HepG2 (cell line): ENCODE measurements around the gene DHRS13. TPM values are rescaled to one million over a fixed set of nuclear protein-coding genes. Genes with fewer than 3 reads are reported as not detected.

Experiments used
- CERS6 ChIP-seq: sonication (generic); formaldehyde crosslinking; IDR thresholded peaks from 2 replicates; pipeline ENCODE4 v1.5.0; 2020; ENCODE audit warnings: missing genetic modification reagents
- FOXO1 ChIP-seq: sonication (generic); formaldehyde crosslinking; IDR thresholded peaks from 2 replicates; pipeline ENCODE4 v1.4.0; 2020; ENCODE audit warnings: missing genetic modification reagents
- HDAC2 ChIP-seq: sonication (generic); formaldehyde crosslinking; IDR thresholded peaks from 2 replicates; pipeline ENCODE4 v1.4.0; 2020; ENCODE audit warnings: missing genetic modification reagents
- HOXA3 ChIP-seq: sonication (generic); formaldehyde crosslinking; IDR thresholded peaks from 2 replicates; pipeline ENCODE4 v1.5.0; 2020; ENCODE audit warnings: missing genetic modification reagents
- MYPOP ChIP-seq: sonication (generic); formaldehyde crosslinking; IDR thresholded peaks from 2 replicates; pipeline ENCODE4 v1.8.1; 2023; ENCODE audit warnings: mild to moderate bottlenecking, moderate library complexity, missing genetic modification reagents
- PAX8 ChIP-seq: sonication (generic); formaldehyde crosslinking; IDR thresholded peaks from 2 replicates; pipeline ENCODE4 v1.8.0; 2022; ENCODE audit warnings: mild to moderate bottlenecking, missing genetic modification reagents, borderline replicate concordance
- PHF20 ChIP-seq: sonication (generic); formaldehyde crosslinking; IDR thresholded peaks from 2 replicates; pipeline ENCODE4 v1.5.0; 2020; ENCODE audit warnings: mild to moderate bottlenecking, missing genetic modification reagents
- YEATS4 ChIP-seq: sonication (generic); formaldehyde crosslinking; IDR thresholded peaks from 2 replicates; pipeline ENCODE4 v1.4.0; 2020; ENCODE audit warnings: missing genetic modification reagents, borderline replicate concordance
- ZNF101 ChIP-seq: sonication (generic); formaldehyde crosslinking; IDR thresholded peaks from 2 replicates; pipeline ENCODE4 v1.4.0; 2020; ENCODE audit warnings: mild to moderate bottlenecking, low read depth, missing genetic modification reagents, borderline replicate concordance
- ZNF564 ChIP-seq: sonication (generic); formaldehyde crosslinking; IDR thresholded peaks from 2 replicates; pipeline ENCODE4 v1.8.1; 2023; ENCODE audit warnings: mild to moderate bottlenecking, missing genetic modification reagents
- ZNF768 ChIP-seq: sonication (generic); formaldehyde crosslinking; IDR thresholded peaks from 2 replicates; pipeline ENCODE4 v1.4.0; 2020; ENCODE audit warnings: missing genetic modification reagents
- polyA plus RNA-seq, 8 experiments: library from polyadenylated mRNA; depleted of rRNA in 3 of 8; stranded (reverse) in 7 of 8; unstranded in 1 of 8; fragments of >200 nt; fragmentation: Illumina TruSeq in 4 of 8; extraction: Trizol in 4 of 8; gene quantifications; 2 replicates each; pipeline versions ENCODE4 v1.2.1 to v1.2.3, GENCODE V29; 2011 to 2016; ENCODE audit warnings: low read depth in 4 of 8, missing spikeins in 1 of 8, mixed read lengths in 1 of 8; ENCODE audit not compliant: insufficient read depth in 1 of 8
- total RNA-seq, 5 experiments: library from RNA; depleted of rRNA; stranded (reverse); fragments of >200 nt; fragmentation: Illumina TruSeq; extraction: Trizol; gene quantifications; 2 replicates each; pipeline ENCODE4 v1.2.3, GENCODE V29; 2016; ENCODE audit warnings: low read depth in 1 of 5
- TF ChIP-seq, protein P1 (sequence below): sonication (generic); formaldehyde crosslinking; IDR thresholded peaks from 2 replicates; pipeline ENCODE4 v1.8.0; 2022; ENCODE audit warnings: mild to moderate bottlenecking, missing genetic modification reagents, borderline replicate concordance
- TF ChIP-seq, protein P2 (sequence below): sonication (generic); formaldehyde crosslinking; conservative IDR thresholded peaks from 2 replicates; pipeline ENCODE4 v1.5.0; 2020; ENCODE audit warnings: missing genetic modification reagents
- TF ChIP-seq, protein P3 (sequence below): fragments of 450-650 bp; IDR thresholded peaks from 2 replicates; pipeline ENCODE4 v1.6.1; 2016
- TF ChIP-seq, protein P4 (sequence below): sonication (generic); formaldehyde crosslinking; IDR thresholded peaks from 2 replicates; pipeline ENCODE4 v1.8.1; 2022; ENCODE audit warnings: low read depth, mild to moderate bottlenecking, missing genetic modification reagents
- TF ChIP-seq, protein P5 (sequence below): sonication (generic); formaldehyde crosslinking; IDR thresholded peaks from 2 replicates; pipeline ENCODE4 v1.5.0; 2020; ENCODE audit warnings: mild to moderate bottlenecking, missing genetic modification reagents

DHRS13 gene
- total and polyA plus RNA-seq, 2 of the 13 experiments (the other 11 are each of a cell fraction or from before 2014, with no cell fraction given) = 11.8 to 12.6 TPM

DNA sequence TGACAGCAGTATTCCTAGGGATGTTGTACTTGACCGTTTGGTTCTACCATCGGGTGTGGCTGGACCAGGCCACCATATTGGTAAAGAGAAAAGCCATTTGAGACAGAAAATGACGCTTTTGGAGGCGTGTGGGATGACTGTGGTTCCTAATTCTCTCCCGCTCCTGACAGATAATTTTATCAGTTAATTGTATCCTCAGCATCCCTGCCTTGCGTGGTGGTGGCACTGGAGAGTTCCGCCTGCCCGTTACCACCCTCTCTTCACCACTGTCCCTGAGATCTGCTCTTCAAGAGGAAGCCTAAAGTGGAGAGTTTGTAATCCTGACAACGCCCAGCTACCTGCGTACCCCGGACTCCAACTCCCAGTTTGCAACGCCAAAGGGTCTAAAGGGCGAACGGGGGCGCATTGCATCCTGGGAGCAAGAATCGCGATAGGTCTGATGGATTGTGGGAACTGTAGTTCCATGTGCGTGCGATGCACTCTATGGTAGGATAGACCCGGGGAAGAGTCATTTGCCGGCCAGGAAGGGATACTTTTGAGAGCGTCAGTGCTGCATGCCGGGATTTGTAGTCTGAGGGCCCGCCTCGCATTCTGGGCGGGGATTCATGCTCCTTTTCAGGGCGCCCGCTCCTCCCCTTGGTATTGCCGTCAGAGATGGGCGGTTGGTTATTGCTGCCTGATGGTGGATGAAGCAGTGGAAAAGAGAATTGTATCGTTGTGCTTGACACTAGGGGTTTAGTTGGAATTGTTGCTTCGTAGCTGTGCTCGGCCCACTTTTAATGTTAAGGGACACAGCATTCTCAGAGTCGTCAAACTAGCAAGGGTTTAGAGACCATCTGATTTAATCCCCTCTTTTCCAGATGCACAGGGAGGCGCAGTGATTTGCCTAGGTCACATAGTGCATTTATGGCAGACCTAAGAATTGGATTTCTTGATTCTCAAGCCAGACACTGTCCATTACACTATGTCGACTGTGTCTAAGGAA lies 49.4 kb upstream of the DHRS13 start (continued):
- TF ChIP-seq ZNF101 (CRISPR knock-in tag) (0 out of 2 replicates have a peak, but pooled peaks have one; percentile 76), HOXA3 (CRISPR knock-in tag) (peak; percentile 89; the same call in 1 of the 2 replicates), MYPOP (CRISPR knock-in tag) (peak; percentile 93), FOXO1 (CRISPR knock-in tag) (peak; percentile 28; the same call in 1 of the 2 replicates), CERS6 (no peak), PHF20 (CRISPR knock-in tag) (peak; percentile 79), ZNF564 (CRISPR knock-in tag) (0 out of 2 replicates have a peak, but pooled peaks have one; percentile 42), ZNF768 (CRISPR knock-in tag) (no peak), PAX8 (peak; percentile 91; the same call in 1 of the 2 replicates), HDAC2 (0 out of 2 replicates have a peak, but pooled peaks have one; percentile 53), YEATS4 (CRISPR knock-in tag) (peak; percentile 50)
- TF ChIP-seq, protein P1, sequence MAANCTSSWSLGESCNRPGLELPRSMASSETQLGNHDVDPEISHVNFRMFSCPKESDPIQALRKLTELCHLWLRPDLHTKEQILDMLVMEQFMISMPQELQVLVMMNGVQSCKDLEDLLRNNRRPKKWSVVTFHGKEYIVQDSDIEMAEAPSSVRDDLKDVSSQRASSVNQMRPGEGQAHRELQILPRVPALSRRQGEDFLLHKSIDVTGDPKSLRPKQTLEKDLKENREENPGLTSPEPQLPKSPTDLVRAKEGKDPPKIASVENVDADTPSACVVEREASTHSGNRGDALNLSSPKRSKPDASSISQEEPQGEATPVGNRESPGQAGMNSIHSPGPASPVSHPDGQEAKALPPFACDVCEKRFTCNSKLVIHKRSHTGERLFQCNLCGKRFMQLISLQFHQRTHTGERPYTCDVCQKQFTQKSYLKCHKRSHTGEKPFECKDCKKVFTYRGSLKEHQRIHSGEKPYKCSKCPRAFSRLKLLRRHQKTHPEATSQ (CRISPR knock-in tag) = no peak
- TF ChIP-seq, protein P2, sequence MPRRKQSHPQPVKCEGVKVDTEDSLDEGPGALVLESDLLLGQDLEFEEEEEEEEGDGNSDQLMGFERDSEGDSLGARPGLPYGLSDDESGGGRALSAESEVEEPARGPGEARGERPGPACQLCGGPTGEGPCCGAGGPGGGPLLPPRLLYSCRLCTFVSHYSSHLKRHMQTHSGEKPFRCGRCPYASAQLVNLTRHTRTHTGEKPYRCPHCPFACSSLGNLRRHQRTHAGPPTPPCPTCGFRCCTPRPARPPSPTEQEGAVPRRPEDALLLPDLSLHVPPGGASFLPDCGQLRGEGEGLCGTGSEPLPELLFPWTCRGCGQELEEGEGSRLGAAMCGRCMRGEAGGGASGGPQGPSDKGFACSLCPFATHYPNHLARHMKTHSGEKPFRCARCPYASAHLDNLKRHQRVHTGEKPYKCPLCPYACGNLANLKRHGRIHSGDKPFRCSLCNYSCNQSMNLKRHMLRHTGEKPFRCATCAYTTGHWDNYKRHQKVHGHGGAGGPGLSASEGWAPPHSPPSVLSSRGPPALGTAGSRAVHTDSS (CRISPR knock-in tag) = 0 out of 2 replicates have a peak, but pooled peaks have one; percentile 82
- TF ChIP-seq, protein P3, sequence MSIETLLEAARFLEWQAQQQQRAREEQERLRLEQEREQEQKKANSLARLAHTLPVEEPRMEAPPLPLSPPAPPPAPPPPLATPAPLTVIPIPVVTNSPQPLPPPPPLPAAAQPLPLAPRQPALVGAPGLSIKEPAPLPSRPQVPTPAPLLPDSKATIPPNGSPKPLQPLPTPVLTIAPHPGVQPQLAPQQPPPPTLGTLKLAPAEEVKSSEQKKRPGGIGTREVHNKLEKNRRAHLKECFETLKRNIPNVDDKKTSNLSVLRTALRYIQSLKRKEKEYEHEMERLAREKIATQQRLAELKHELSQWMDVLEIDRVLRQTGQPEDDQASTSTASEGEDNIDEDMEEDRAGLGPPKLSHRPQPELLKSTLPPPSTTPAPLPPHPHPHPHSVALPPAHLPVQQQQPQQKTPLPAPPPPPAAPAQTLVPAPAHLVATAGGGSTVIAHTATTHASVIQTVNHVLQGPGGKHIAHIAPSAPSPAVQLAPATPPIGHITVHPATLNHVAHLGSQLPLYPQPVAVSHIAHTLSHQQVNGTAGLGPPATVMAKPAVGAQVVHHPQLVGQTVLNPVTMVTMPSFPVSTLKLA = peak; percentile 71
- TF ChIP-seq, protein P4, sequence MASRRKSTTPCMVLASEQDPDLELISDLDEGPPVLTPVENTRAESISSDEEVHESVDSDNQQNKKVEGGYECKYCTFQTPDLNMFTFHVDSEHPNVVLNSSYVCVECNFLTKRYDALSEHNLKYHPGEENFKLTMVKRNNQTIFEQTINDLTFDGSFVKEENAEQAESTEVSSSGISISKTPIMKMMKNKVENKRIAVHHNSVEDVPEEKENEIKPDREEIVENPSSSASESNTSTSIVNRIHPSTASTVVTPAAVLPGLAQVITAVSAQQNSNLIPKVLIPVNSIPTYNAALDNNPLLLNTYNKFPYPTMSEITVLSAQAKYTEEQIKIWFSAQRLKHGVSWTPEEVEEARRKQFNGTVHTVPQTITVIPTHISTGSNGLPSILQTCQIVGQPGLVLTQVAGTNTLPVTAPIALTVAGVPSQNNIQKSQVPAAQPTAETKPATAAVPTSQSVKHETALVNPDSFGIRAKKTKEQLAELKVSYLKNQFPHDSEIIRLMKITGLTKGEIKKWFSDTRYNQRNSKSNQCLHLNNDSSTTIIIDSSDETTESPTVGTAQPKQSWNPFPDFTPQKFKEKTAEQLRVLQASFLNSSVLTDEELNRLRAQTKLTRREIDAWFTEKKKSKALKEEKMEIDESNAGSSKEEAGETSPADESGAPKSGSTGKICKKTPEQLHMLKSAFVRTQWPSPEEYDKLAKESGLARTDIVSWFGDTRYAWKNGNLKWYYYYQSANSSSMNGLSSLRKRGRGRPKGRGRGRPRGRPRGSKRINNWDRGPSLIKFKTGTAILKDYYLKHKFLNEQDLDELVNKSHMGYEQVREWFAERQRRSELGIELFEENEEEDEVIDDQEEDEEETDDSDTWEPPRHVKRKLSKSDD (CRISPR knock-in tag) = peak; percentile 70
- TF ChIP-seq, protein P5, sequence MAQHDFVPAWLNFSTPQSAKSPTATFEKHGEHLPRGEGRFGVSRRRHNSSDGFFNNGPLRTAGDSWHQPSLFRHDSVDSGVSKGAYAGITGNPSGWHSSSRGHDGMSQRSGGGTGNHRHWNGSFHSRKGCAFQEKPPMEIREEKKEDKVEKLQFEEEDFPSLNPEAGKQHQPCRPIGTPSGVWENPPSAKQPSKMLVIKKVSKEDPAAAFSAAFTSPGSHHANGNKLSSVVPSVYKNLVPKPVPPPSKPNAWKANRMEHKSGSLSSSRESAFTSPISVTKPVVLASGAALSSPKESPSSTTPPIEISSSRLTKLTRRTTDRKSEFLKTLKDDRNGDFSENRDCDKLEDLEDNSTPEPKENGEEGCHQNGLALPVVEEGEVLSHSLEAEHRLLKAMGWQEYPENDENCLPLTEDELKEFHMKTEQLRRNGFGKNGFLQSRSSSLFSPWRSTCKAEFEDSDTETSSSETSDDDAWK = no peak
